Natural killer cell treated with Interleukin-12 subunit alpha and Interleukin-12 subunit beta and Interleukin-15 and Interleukin-18, amount 100 ng/mL, for 72 hours (primary cell): ENCODE data around the gene WDR36. TPM values are rescaled to one million over a fixed set of nuclear protein-coding genes. Genes with fewer than 3 reads are reported as not detected.

Source experiments
- ATAC-seq, 2 donors: fragments of 150-1000 bp; cut with Tn5 transposase in 1 of 2; sonication (Bioruptor Pico), chemical (Tn5 transposase) in 1 of 2; 2 replicates each; pipeline ENCODE4 v1.10.0; 2021
- DNase-seq: peaks from one replicate; pipeline ENCODE4 v3.0.0; 2022; ENCODE audit warnings: low spot score
- H3K27ac Mint-ChIP-seq, 2 donors: 1 replicate in 1 of 2; 2 replicates in 1 of 2; pipeline ENCODE4 v1.8.0; 2022; ENCODE audit warnings: mixed read lengths in 2 of 2, mild to moderate bottlenecking in 1 of 2, moderate library complexity in 1 of 2
- H3K27me3 Mint-ChIP-seq, 2 donors: 1 replicate in 1 of 2; 2 replicates in 1 of 2; pipeline ENCODE4 v1.8.0; 2022; ENCODE audit warnings: mixed read lengths in 2 of 2
- H3K36me3 Mint-ChIP-seq: one replicate; pipeline ENCODE4 v1.8.0; 2022; ENCODE audit warnings: mixed read lengths
- H3K4me1 Mint-ChIP-seq, 2 donors: 1 replicate in 1 of 2; 2 replicates in 1 of 2; pipeline ENCODE4 v1.8.0; 2022; ENCODE audit warnings: low read depth in 2 of 2, mixed read lengths in 2 of 2, mild to moderate bottlenecking in 1 of 2
- H3K4me3 Mint-ChIP-seq: one replicate; pipeline ENCODE4 v1.8.0; 2022; ENCODE audit warnings: mixed read lengths
- H3K9me3 Mint-ChIP-seq: 2 replicates; pipeline ENCODE4 v1.8.0; 2022; ENCODE audit warnings: mixed read lengths
- total RNA-seq, 2 donors: library from RNA; stranded (reverse); gene quantifications; one replicate each; pipeline ENCODE4 v1.2.3, GENCODE V29; 2022

Gene WDR36
- total RNA-seq, 2 donors from 2014 or later = 34.7 to 45.0 TPM

DNA sequence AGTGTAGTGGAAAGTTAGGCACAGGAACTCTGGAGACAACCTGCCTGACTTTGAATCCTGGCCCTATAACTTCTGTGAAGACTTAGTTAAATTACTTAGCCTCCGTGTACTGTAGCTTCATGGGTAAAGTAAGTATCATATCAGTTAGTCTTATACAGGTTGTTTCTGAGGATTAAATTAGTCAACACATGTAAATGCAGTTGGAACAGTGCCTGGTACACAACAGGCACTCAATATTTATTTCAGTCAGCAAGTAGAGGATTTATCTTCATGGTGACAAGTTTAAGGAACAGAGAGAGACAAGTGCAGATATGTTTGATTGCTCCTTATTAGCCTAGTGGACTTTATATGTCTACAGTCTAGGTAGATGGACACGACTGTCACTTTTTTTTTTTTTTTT lies 17.9 kb upstream of the WDR36 start:
- Mint-ChIP-seq H3K4me3 (peak overlapping the region; percentile 26), H3K9me3 (no peaks in the 10 kb centered on the region), H3K36me3 (peaks cover 8% of the 10 kb centered on the region), H3K27me3 (peaks cover 58 to 76% of the 10 kb centered on the region in 2 donors), H3K4me1 (peaks cover 5 to 7% of the 10 kb centered on the region in 2 donors), H3K27ac (no peak overlapping the region)
- DNase-seq (no peak), ATAC-seq (no peak)

DNA sequence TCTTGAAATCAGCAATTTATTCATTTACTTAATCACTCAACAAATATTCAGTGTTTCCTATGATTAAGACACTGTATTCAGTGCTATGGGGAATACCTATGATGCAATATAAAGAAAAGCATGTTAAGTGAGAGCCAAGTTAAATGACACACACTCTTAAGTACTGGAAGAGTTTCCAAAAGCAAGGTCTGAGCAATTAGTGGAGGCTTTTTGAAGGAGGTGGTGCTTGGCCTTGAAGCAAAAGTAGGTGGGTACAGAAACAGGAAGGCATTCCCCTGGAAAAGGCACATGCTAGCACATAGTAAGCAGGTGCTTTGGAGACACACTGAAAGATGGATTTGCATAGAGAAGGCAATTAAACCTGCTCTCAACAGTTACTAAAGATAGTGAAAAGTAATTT lies 16.6 kb upstream of the WDR36 start:
- H3K4me3 Mint-ChIP-seq = no peak overlapping the region
- peaks cover 53 to 76% of the 10 kb centered on the region in 2 donors for H3K27me3 Mint-ChIP-seq
- no peak overlapping the region for H3K27ac Mint-ChIP-seq
- peaks cover 5 to 7% of the 10 kb centered on the region in 2 donors for H3K4me1 Mint-ChIP-seq
- H3K9me3 Mint-ChIP-seq = no peaks in the 10 kb centered on the region
- ATAC-seq = no peak
- DNase-seq = no peak
- H3K36me3 Mint-ChIP-seq = peaks cover 5% of the 10 kb centered on the region

DNA sequence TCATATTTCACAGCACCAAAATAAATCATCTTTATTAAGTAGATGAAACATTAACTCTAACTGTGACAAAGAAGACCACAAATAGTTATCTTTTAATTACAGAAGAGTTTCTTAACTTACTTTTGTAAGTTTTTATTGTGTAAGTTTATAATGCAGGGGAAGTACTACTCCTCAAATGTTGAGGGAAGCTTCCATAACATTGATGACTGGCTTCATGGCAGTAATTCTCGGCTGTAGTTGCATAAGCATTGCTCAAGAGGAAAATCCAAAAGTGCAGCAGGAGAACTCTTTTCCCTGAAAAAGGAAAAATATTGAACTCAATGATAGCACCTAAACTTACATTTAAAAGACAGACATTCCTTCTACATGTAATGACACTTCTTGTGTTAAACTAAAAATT lies 16.1 kb upstream of the WDR36 start:
- Mint-ChIP-seq H3K36me3 (peaks cover 5% of the 10 kb centered on the region), H3K27ac (no peak overlapping the region), H3K4me1 (peaks cover 5 to 7% of the 10 kb centered on the region in 2 donors), H3K9me3 (no peaks in the 10 kb centered on the region), H3K4me3 (no peak overlapping the region), H3K27me3 (peaks cover 53 to 73% of the 10 kb centered on the region in 2 donors)
- ATAC-seq (no peak), DNase-seq (no peak)

DNA sequence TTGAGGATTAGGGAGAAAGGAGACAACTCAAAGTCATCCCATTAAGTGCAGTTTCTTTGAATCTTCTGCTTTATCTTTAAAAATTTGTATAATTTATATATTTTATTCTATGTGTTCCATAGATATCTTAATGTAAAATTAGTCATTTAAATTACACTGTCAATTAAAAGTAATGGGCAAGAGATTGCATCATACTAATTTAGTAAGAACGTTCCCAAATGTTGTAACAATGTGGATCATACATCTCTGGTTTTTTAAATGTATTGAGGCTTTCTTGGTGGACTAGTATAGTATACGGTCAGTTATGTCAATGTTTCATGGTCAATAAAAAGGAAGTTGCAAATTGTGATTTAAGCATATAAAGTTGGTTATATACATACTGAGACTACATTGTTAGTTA lies 14.5 kb upstream of the WDR36 start:
- Mint-ChIP-seq H3K27ac (no peak overlapping the region), H3K9me3 (no peaks in the 10 kb centered on the region), H3K27me3 (peaks cover 46 to 73% of the 10 kb centered on the region in 2 donors), H3K4me3 (no peak overlapping the region), H3K36me3 (peaks cover 5% of the 10 kb centered on the region), H3K4me1 (peaks cover 5 to 7% of the 10 kb centered on the region in 2 donors)
- ATAC-seq (no peak), DNase-seq (no peak)

DNA sequence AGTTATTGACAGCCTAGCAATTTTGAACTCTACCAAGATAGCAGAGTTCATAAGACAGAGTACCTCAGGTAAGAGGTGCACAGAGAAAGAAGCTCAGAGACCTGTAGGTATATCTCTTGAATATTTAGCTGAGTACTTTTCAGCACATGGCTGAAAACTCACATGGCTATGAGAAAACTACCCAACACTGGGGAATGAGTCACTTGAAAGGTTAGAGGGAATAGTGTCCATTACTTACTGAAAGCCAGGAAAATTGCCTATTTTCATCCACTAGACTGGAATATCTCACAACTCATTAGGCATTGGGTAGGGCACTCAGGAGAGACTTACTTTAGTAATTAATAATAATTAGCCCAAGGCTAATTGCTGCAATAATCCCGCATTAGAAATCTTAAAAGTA lies 12.3 kb upstream of the WDR36 start:
- H3K4me1 Mint-ChIP-seq = no peaks in the 10 kb centered on the region
- no peak for DNase-seq
- H3K27ac Mint-ChIP-seq = no peak overlapping the region
- H3K4me3 Mint-ChIP-seq = no peak overlapping the region
- H3K9me3 Mint-ChIP-seq = no peaks in the 10 kb centered on the region
- H3K27me3 Mint-ChIP-seq = peaks cover 36 to 56% of the 10 kb centered on the region in 2 donors
- ATAC-seq = no peak
- no peaks in the 10 kb centered on the region for H3K36me3 Mint-ChIP-seq

DNA sequence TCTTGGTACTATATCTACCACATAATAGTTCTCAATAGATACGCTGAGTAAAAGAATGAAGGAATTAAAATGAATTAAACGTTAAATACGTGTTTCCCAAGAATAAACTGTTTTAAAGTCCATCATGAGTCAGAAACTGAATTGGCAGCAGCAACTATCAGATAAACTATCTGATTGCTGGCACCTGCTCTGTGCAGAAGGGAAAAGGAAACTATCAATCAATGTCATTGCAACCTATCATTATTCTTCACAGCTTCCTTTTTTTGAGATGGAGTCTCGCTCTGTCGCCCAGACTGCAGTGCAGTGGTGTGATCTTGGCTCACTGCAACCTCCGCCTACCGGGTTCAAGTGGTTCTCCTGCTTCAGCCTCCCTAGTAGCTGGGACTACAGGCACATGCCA lies 8.8 kb upstream of the WDR36 start:
- ATAC-seq = no peak

DNA sequence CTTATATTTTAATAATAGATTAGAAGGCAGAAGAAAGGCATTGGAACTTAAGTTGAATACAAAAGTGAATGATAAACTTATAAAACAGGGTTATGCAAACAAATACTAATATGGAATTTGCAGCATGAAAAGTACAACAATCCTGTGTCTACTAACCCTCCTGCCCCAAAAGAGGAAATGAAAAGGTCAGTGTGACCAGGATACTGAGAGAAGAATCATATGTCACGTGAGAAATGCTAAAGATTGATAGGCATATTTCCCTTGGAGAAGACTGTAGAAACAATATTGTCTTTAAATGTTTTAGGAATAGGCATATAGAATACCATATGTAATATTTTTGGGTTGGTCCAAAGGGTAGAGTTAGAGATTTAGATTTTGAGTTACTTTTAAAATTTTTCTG lies 3.8 kb downstream of the WDR36 start:
- peaks cover 2% of the 10 kb centered on the region for H3K9me3 Mint-ChIP-seq
- H3K4me3 Mint-ChIP-seq = no peak overlapping the region
- H3K36me3 Mint-ChIP-seq = peaks cover 11% of the 10 kb centered on the region
- peaks cover 23 to 38% of the 10 kb centered on the region in 2 donors for H3K4me1 Mint-ChIP-seq
- DNase-seq = no peak
- no peak overlapping the region for H3K27ac Mint-ChIP-seq
- H3K27me3 Mint-ChIP-seq = peaks cover 2 to 4% of the 10 kb centered on the region in 2 donors
- ATAC-seq = no peak

More for the DNA sequence above, 8.8 kb upstream of the WDR36 start:
- DNase-seq = no peak
- H3K9me3 Mint-ChIP-seq = no peaks in the 10 kb centered on the region
- H3K27ac Mint-ChIP-seq = no peak overlapping the region
- H3K27me3 Mint-ChIP-seq = peaks cover 24 to 36% of the 10 kb centered on the region in 2 donors
- no peak overlapping the region for H3K4me3 Mint-ChIP-seq
- no peaks in the 10 kb centered on the region for H3K36me3 Mint-ChIP-seq
- no peaks in the 10 kb centered on the region for H3K4me1 Mint-ChIP-seq

DNA sequence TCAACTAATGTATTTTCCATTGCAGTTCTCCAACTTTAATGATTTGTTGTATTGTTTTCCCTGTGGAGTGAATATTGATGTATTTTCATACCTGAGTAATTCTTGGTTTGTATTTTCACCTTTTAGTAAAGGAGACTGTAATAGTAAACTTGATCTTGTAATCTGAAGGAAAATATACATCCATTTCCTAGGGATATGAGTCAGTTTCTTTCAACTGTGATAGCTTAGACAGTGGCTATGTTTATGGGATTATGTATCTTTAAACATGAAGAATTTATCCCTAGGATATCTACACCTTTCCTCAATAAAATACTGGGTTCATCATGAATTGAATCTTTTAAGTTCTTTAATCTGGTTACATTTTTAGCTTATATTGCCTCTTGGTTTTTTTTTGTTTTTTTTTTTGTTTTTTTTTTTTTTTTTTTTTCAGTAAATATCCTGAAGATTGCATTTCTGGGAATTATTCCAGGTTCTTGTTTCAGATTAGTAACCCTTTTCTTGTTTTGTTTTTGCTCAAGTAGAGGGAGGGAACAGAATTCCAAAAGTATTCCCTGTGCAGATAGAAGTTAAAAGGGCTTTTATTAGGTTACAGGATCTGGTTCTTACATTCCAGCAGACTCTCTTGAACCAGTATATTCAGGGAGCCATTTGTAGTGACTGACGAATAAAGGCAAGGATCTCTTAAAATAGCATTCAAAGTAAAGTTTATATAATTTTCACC lies 7.1 kb downstream of the WDR36 start:
- H3K27me3 Mint-ChIP-seq = no peaks in the 10 kb centered on the region
- peaks cover 13% of the 10 kb centered on the region for H3K36me3 Mint-ChIP-seq
- no peaks in the 10 kb centered on the region for H3K9me3 Mint-ChIP-seq
- no peak for ATAC-seq
- H3K4me3 Mint-ChIP-seq = no peak overlapping the region
- H3K4me1 Mint-ChIP-seq = peaks cover 6 to 20% of the 10 kb centered on the region in 2 donors
- H3K27ac Mint-ChIP-seq = no peak overlapping the region
- DNase-seq = no peak

DNA sequence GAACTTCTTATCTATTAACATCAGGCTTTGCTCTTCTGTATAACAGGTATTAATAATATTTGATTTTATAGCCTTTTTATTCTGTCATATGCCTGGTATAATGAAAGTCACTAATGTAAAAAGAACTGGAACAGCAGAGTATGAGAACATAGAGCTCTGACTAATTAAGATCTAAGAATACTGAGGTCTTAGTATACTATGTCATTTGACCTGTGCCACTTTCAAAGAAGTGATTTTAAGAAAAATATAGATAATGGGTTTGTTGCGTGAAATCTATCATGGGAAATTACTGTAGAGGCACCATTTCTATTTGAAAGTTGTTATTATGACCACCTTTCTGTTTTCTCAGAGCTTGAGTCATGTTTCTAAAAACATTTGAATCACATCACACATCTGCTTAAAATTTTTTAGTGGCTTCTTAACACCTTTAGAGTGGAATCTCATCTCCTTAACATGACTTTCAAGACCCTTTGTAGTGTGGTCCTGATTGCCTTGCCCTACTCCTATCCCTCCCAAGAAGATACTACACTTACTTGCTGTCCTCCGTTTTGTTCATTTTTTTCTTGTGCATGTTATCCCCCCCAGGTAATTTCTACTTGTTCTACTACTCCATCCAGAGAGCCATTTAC lies 14.3 kb downstream of the WDR36 start:
- Mint-ChIP-seq H3K4me1 (peaks cover 3 to 7% of the 10 kb centered on the region in 2 donors), H3K36me3 (peaks cover 31% of the 10 kb centered on the region), H3K4me3 (no peak overlapping the region), H3K27me3 (no peaks in the 10 kb centered on the region), H3K27ac (no peak overlapping the region), H3K9me3 (no peaks in the 10 kb centered on the region)
- DNase-seq (no peak), ATAC-seq (no peak)

DNA sequence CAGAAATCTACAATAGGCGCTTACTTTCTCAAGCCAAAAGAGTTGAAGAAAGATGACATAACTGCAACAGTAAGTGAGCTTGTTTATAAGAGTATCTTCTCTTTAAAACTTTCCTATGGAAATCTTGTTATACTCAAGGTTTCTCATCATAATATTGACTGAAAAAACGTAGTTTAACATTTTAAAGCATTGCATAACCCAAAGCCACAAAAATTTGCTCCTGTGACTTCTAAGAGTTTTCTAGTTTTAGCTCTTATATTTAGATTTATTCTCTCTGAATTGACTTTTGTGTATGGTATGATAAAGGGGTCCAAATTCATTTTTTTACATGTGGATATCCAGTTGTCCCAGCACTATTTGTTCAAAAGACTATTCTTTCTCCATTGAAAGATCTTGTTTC lies 15.2 kb downstream of the WDR36 start:
- Mint-ChIP-seq H3K4me1 (peaks cover 3 to 7% of the 10 kb centered on the region in 2 donors), H3K9me3 (no peaks in the 10 kb centered on the region), H3K36me3 (peaks cover 36% of the 10 kb centered on the region), H3K4me3 (no peak overlapping the region), H3K27ac (no peak overlapping the region), H3K27me3 (no peaks in the 10 kb centered on the region)
- DNase-seq = no peak
- no peak for ATAC-seq

DNA sequence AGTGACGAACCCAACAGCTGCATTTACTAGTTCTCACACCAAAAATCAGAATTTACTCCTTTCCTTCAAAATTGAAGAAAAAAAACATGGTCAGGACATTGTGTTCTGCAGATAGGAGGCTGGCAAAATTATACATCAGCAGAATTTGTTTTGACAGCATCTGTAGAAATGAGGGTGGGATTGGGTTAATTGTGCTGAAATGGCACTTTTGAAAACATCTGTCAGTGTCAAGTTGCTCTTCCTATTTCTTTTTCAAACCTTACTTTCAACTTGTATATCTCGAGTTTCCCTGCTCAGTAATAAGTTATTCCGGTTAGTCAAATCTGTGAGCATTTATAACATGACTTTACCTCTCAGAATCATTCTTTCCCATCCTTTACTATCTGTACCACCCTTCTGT lies 19.8 kb downstream of the WDR36 start:
- no peak for DNase-seq
- Mint-ChIP-seq H3K27me3 (no peaks in the 10 kb centered on the region), H3K36me3 (peaks cover 32% of the 10 kb centered on the region), H3K4me3 (no peak overlapping the region), H3K27ac (no peak overlapping the region), H3K9me3 (no peaks in the 10 kb centered on the region), H3K4me1 (peaks cover under 1 to 7% of the 10 kb centered on the region in 2 donors)
- no peak for ATAC-seq

DNA sequence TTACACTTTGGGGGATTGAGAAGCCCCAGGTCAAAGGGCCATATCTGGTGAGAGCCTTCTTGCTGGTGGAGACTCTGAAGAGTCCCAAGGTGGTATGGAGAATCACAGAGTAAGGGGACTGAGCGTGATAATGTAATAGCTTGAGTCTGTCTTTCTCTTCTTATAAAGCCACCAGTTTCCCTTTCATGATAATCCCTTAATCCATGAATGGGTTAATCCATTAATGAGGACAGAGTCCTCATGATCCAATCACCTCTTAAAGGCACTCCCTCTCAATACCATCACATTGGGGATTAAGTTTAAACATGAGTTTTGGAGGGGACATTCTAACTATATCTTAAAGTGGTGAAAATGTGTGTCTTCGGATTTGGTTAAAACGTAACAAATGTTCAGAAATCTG lies 21.5 kb downstream of the WDR36 start:
- Mint-ChIP-seq H3K36me3 (peaks cover 30% of the 10 kb centered on the region), H3K4me1 (peaks cover 4% of the 10 kb centered on the region in 2 donors)
- no peak for ATAC-seq

DNA sequence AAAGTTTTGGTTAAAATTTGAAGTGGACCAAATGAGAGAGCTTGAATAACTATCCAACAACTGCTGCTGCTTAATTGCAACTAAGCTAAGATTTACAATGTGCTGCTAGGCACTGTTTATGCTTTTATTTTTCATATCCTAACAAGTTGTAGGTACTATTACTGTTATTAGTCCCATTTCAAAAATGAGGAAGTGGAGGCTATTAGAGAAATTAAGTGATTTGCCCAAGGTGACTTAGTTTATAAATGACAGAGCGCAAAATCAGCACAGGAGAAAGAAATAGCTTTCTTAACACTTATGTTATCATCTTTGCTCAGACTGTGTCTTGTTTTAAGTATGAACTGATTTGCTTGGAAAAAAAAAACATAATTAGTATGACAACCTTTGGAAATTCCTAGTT lies 23.1 kb downstream of the WDR36 start:
- no peak overlapping the region for H3K27ac Mint-ChIP-seq
- H3K27me3 Mint-ChIP-seq = no peaks in the 10 kb centered on the region
- peaks cover 34% of the 10 kb centered on the region for H3K36me3 Mint-ChIP-seq
- peaks cover 4% of the 10 kb centered on the region in 2 donors for H3K4me1 Mint-ChIP-seq
- H3K9me3 Mint-ChIP-seq = no peaks in the 10 kb centered on the region
- no peak for ATAC-seq
- DNase-seq = no peak
- no peak overlapping the region for H3K4me3 Mint-ChIP-seq

More for the DNA sequence above, 21.5 kb downstream of the WDR36 start:
- Mint-ChIP-seq H3K27ac (no peak overlapping the region), H3K4me3 (no peak overlapping the region), H3K27me3 (no peaks in the 10 kb centered on the region), H3K9me3 (no peaks in the 10 kb centered on the region)
- DNase-seq = no peak

DNA sequence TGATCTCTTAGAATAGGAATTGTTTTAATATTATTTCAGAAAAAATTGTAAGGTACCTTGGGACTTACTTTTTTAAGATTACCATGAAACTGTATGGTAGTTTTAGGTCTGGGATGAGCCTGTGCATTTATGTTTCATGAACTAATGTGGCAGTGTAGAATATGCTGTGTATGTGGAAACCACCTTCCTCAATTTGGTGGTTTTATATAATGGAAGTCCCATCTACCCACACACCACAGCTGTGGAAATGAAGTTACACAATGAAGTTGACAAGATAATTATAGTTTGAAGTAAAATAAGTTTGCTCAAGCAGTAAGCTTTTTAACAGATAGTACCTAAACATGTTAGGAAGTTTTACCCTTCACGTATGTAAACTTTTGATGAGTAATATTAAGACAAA lies 24.4 kb downstream of the WDR36 start:
- no peaks in the 10 kb centered on the region for H3K27me3 Mint-ChIP-seq
- no peak for DNase-seq
- H3K9me3 Mint-ChIP-seq = no peaks in the 10 kb centered on the region
- ATAC-seq = no peak
- H3K4me1 Mint-ChIP-seq = peaks cover 4% of the 10 kb centered on the region in 2 donors
- H3K4me3 Mint-ChIP-seq = no peak overlapping the region
- peaks cover 43% of the 10 kb centered on the region for H3K36me3 Mint-ChIP-seq
- H3K27ac Mint-ChIP-seq = peak overlapping the region in 1 of 2 donors; percentile 15
